SK-N-SH treated with all-trans-retinoic acid at 6 μM for 48 hours (cell line): ENCODE data around the gene PLXNA4.

Experiments used
- ATAC-seq: fragments of 200-7000 bp; cut with Tn5 transposase; 3 replicates; pipeline ENCODE4 v1.9.1; 2020; ENCODE audit warnings: mild to moderate bottlenecking, moderate library complexity
- ARNTL ChIP-seq: fragments of 450-650 bp; formaldehyde crosslinking; IDR thresholded peaks from 2 replicates; pipeline ENCODE4 v1.5.0; 2020; ENCODE audit warnings: low read depth, mild to moderate bottlenecking, moderate library complexity, borderline replicate concordance
- BACH2 ChIP-seq: fragments of 250-450 bp; sonication (Bioruptor Pico); IDR thresholded peaks from 2 replicates; pipeline ENCODE4 v1.9.0; 2021; ENCODE audit warnings: mild to moderate bottlenecking, borderline replicate concordance
- CSDC2 ChIP-seq: fragments of 250-450 bp; sonication (Bioruptor Pico); IDR thresholded peaks from 2 replicates; pipeline ENCODE4 v1.5.0; 2020; ENCODE audit warnings: mild to moderate bottlenecking, moderate library complexity
- ESRRG ChIP-seq: fragments of 250-450 bp; sonication (Bioruptor Pico); IDR thresholded peaks from 2 replicates; pipeline ENCODE4 v1.6.1; 2021; ENCODE audit warnings: mild to moderate bottlenecking
- GLIS3 ChIP-seq: fragments of 250-450 bp; sonication (Bioruptor Pico); IDR thresholded peaks from 2 replicates; pipeline ENCODE4 v1.5.0; 2020; ENCODE audit warnings: mild to moderate bottlenecking, moderate library complexity
- ISL1 ChIP-seq: fragments of 250-450 bp; sonication (Bioruptor Pico); IDR thresholded peaks from 2 replicates; pipeline ENCODE4 v2.1.2; 2022; ENCODE audit warnings: mild to moderate bottlenecking, moderate library complexity
- OSR1 ChIP-seq: fragments of 250-450 bp; sonication (Bioruptor Pico); IDR thresholded peaks from 2 replicates; pipeline ENCODE4 v1.8.0; 2022; ENCODE audit warnings: moderate library complexity, mild to moderate bottlenecking, inconsistent platforms
- PPARA ChIP-seq: fragments of 250-450 bp; sonication (Bioruptor Pico); IDR thresholded peaks from 2 replicates; pipeline ENCODE4 v1.5.0; 2020; ENCODE audit warnings: mild to moderate bottlenecking, borderline replicate concordance
- RARB ChIP-seq: fragments of 250-450 bp; sonication (Bioruptor Pico); IDR thresholded peaks from 2 replicates; pipeline ENCODE4 v1.8.0; 2021; ENCODE audit warnings: mild to moderate bottlenecking, moderate library complexity
- SNAI2 ChIP-seq: fragments of 250-450 bp; sonication (Bioruptor Pico); IDR thresholded peaks from 2 replicates; pipeline ENCODE4 v1.5.0; 2020; ENCODE audit warnings: mild to moderate bottlenecking, moderate library complexity
- TCF4 ChIP-seq: fragments of 250-450 bp; sonication (Bioruptor Pico); IDR thresholded peaks from 2 replicates; pipeline ENCODE4 v1.8.0; 2021; ENCODE audit warnings: mild to moderate bottlenecking, moderate library complexity, borderline replicate concordance
- TOX ChIP-seq: fragments of 250-450 bp; sonication (Bioruptor Pico); IDR thresholded peaks from 2 replicates; pipeline ENCODE4 v1.8.0; 2021; ENCODE audit warnings: mild to moderate bottlenecking, moderate library complexity, borderline replicate concordance
- ZC3H10 ChIP-seq: fragments of 250-450 bp; sonication (Bioruptor Pico); IDR thresholded peaks from 2 replicates; pipeline ENCODE4 v1.5.1; 2021; ENCODE audit warnings: mild to moderate bottlenecking, moderate library complexity
- ZFP3 ChIP-seq: fragments of 250-450 bp; sonication (Bioruptor Pico); IDR thresholded peaks from 2 replicates; pipeline ENCODE4 v1.5.0; 2020; ENCODE audit warnings: mild to moderate bottlenecking, moderate library complexity
- ZFP30 ChIP-seq: fragments of 450-650 bp; formaldehyde crosslinking; IDR thresholded peaks from 2 replicates; pipeline ENCODE4 v1.5.0; 2022; ENCODE audit warnings: mild to moderate bottlenecking, moderate library complexity
- ZNF70 ChIP-seq: fragments of 450-650 bp; formaldehyde crosslinking; IDR thresholded peaks from 2 replicates; pipeline ENCODE4 v1.5.0; 2020; ENCODE audit warnings: mild to moderate bottlenecking, moderate library complexity
- ZNF8 ChIP-seq: fragments of 450-650 bp; formaldehyde crosslinking; IDR thresholded peaks from 2 replicates; pipeline ENCODE4 v1.5.0; 2020; ENCODE audit warnings: mild to moderate bottlenecking, moderate library complexity
- TF ChIP-seq, protein P1 (sequence below): fragments of 250-450 bp; sonication (Bioruptor Pico); IDR thresholded peaks from 2 replicates; pipeline ENCODE4 v1.5.1; 2020; ENCODE audit warnings: low read depth, mild to moderate bottlenecking, moderate library complexity
- TF ChIP-seq, protein P2 (sequence below): fragments of 250-450 bp; sonication (Bioruptor Pico); IDR thresholded peaks from 2 replicates; pipeline ENCODE4 v1.5.1; 2021; ENCODE audit warnings: mild to moderate bottlenecking, moderate library complexity
- TF ChIP-seq, protein P3 (sequence below): fragments of 250-450 bp; sonication (Bioruptor Pico); IDR thresholded peaks from 2 replicates; pipeline ENCODE4 v1.5.0; 2020; ENCODE audit warnings: mild to moderate bottlenecking, moderate library complexity

PLXNA4 gene

DNA sequence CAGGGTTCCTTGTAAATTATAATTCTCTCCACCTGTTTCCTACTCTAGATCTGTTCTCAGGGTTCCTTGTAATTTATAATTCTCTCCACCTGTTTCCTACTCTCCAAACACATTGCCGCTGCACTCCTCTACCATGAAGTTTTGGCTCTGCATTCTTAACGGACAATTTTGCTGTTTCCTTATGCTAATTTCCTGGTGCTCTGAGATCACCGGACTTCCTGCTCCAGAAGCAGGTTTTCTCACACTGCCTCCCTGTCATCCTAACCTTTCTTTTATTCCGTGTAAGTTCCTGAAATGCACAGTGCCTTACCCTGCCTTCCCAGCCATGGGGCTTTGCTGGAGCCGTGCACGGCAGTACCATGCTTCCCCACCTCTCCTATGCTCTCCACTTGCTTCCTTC lies 256.8 kb downstream of the PLXNA4 start (continued):
- TF ChIP-seq TCF4 (CRISPR knock-in tag) (no peak), OSR1 (CRISPR knock-in tag) (no peak), GLIS3 (CRISPR knock-in tag) (no peak), ZC3H10 (CRISPR knock-in tag) (no peak), SNAI2 (CRISPR knock-in tag) (no peak)
- TF ChIP-seq, protein P1, sequence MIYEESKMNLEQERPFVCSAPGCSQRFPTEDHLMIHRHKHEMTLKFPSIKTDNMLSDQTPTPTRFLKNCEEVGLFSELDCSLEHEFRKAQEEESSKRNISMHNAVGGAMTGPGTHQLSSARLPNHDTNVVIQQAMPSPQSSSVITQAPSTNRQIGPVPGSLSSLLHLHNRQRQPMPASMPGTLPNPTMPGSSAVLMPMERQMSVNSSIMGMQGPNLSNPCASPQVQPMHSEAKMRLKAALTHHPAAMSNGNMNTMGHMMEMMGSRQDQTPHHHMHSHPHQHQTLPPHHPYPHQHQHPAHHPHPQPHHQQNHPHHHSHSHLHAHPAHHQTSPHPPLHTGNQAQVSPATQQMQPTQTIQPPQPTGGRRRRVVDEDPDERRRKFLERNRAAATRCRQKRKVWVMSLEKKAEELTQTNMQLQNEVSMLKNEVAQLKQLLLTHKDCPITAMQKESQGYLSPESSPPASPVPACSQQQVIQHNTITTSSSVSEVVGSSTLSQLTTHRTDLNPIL (CRISPR knock-in tag) = no peak

DNA sequence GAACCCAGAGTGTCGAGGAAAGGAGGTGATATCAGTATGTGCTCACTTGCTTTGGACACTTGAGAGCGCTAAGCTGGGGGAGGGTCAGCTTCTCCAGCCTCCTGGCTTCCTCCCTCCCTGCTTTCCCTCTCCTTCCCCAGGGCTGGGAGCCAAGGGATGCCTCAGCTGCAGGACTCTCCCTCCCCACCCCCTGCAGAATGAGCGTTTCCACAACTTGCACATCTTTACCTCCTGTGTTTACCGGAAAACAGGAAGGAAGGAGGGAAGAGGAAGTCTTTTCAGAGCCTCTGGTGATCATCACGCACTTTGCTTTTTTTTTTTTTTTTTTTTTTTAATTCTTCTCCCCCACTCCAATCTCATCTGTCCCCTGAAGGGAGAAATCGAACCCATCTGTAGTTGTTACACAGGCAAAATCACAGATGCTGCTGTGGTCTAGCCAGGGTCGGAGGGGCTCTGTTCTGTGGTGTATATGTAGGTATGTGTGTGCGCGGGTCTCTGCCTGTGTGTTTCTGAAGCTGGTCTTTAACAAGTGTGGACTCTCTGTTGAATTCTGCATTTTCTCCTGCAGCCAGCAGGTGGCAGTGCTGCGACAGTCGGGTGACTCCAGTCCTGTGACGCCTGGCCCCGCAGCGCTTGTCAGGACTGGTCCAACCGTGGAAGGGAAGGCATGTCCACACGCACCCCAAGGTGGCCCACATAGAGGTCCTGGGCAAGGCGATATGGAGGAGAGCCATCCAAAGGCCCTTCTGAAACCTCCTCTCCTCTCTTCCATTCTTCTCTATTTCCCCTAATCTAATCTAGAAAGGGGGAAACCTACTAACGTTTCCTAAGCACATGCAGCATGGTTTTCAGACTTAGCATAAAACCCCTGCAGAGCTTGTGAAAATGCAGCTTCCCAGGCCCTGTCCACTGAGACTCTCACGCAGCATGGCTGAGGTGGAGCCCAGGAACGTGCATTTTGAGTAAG lies 257.6 kb downstream of the PLXNA4 start:
- ATAC-seq = peak; percentile 99
- TF ChIP-seq TOX (CRISPR knock-in tag) (no peak), ESRRG (CRISPR knock-in tag) (0 out of 2 replicates have a peak, but pooled peaks have one; percentile 57)
- TF ChIP-seq, all 23 proteins: peak for 1

DNA sequence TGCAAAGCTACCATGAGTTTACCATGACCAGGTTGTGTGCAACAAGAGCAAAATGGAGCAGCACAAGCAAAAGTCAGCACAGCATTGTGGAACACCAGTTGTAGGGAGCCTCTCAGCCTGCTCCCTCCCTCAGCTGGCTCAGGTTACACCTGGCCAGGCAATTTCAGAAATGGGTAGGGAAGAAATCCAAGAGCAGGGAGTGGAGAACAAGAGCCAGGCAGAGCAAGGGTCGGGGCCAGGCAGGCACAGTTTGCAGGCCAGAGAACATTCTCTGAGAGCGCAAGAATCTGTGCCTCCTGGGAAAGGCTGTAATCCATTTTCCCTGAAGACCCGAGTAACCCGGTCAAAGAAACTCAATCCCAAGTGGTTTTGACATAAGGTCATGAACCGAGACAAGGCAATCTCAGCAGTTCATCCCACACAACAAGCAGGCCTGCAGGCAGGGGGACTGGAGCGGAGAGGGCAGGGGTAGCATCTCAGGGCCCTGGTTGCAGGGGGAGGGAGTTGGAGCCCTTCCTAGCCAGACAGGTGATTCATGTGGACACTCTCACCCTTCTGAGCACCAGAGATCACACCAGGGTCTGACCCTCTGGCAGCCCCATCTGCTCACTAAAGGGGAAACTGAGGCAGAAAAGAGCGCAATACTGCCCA lies 258.4 kb downstream of the PLXNA4 start:
- TF ChIP-seq SNAI2 (CRISPR knock-in tag) = no peak
- TF ChIP-seq ZNF70 (CRISPR knock-in tag) = no peak
- no peak for TF ChIP-seq GLIS3 (CRISPR knock-in tag)
- TF ChIP-seq CSDC2 (CRISPR knock-in tag) = no peak
- TF ChIP-seq, protein P1 (CRISPR knock-in tag) = no peak
- no peak for TF ChIP-seq RARB (CRISPR knock-in tag)
- TF ChIP-seq, protein P2, sequence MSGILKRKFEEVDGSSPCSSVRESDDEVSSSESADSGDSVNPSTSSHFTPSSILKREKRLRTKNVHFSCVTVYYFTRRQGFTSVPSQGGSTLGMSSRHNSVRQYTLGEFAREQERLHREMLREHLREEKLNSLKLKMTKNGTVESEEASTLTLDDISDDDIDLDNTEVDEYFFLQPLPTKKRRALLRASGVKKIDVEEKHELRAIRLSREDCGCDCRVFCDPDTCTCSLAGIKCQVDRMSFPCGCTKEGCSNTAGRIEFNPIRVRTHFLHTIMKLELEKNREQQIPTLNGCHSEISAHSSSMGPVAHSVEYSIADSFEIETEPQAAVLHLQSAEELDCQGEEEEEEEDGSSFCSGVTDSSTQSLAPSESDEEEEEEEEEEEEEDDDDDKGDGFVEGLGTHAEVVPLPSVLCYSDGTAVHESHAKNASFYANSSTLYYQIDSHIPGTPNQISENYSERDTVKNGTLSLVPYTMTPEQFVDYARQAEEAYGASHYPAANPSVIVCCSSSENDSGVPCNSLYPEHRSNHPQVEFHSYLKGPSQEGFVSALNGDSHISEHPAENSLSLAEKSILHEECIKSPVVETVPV (CRISPR knock-in tag) = no peak
- TF ChIP-seq ZNF8 = no peak
- TF ChIP-seq TOX (CRISPR knock-in tag) = no peak
- no peak for TF ChIP-seq ARNTL
- no peak for TF ChIP-seq ISL1
- TF ChIP-seq ESRRG (CRISPR knock-in tag) = no peak
- TF ChIP-seq, all 23 proteins: peak for 0

DNA sequence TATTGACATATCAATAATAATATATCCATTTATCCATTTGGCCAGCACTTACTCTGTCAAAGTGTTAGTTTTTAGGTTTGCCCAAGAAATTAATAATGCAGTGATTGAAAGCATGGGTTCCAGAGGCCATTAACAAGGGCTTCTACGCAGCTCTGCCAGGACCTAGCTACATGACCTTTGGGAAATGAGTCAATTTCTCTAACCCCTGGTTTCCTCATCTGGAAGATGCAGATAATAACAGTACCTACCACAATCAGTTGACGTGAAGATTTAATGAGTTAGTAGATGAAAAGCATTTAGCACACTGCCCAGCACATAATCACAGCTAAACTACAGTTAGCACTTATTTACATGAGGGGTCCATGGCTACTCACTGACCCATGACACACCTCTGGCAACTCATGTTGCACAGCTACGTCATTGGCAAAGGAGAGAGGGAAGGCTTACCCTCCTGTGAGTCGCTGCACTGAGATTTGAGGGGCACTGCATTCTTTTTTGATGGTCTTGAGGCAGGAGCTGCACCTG lies 263.7 kb downstream of the PLXNA4 start:
- ATAC-seq = no peak
- TF ChIP-seq, protein P1 (CRISPR knock-in tag) = no peak
- TF ChIP-seq SNAI2 (CRISPR knock-in tag) (no peak), PPARA (CRISPR knock-in tag) (no peak), TOX (CRISPR knock-in tag) (no peak), ZFP3 (CRISPR knock-in tag) (no peak), TCF4 (CRISPR knock-in tag) (no peak), ZFP30 (CRISPR knock-in tag) (no peak), GLIS3 (CRISPR knock-in tag) (no peak), BACH2 (CRISPR knock-in tag) (no peak)

More for the DNA sequence above, 258.4 kb downstream of the PLXNA4 start:
- no peak for ATAC-seq

DNA sequence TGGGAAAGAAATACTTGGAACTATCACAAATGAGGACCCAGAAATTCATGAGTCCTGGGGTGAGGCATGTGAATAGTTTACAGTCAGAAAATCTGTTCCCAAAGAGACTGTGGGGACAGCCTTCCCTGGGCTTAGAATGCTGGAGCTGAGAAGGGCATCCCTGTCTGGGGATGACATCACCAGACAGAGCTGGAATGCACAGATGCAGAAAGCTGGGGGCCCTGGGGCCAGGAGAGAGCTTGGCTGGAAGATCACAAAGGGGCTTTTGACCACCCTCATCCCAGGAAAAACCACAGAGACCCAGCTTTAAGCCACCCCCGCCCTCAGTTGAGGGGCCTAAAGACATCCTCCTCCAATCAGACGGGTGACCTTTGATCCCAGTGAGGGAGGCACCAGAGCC lies 264.5 kb downstream of the PLXNA4 start:
- ATAC-seq = no peak
- TF ChIP-seq PPARA (CRISPR knock-in tag) (no peak), ZFP3 (CRISPR knock-in tag) (no peak)
- TF ChIP-seq, protein P3, sequence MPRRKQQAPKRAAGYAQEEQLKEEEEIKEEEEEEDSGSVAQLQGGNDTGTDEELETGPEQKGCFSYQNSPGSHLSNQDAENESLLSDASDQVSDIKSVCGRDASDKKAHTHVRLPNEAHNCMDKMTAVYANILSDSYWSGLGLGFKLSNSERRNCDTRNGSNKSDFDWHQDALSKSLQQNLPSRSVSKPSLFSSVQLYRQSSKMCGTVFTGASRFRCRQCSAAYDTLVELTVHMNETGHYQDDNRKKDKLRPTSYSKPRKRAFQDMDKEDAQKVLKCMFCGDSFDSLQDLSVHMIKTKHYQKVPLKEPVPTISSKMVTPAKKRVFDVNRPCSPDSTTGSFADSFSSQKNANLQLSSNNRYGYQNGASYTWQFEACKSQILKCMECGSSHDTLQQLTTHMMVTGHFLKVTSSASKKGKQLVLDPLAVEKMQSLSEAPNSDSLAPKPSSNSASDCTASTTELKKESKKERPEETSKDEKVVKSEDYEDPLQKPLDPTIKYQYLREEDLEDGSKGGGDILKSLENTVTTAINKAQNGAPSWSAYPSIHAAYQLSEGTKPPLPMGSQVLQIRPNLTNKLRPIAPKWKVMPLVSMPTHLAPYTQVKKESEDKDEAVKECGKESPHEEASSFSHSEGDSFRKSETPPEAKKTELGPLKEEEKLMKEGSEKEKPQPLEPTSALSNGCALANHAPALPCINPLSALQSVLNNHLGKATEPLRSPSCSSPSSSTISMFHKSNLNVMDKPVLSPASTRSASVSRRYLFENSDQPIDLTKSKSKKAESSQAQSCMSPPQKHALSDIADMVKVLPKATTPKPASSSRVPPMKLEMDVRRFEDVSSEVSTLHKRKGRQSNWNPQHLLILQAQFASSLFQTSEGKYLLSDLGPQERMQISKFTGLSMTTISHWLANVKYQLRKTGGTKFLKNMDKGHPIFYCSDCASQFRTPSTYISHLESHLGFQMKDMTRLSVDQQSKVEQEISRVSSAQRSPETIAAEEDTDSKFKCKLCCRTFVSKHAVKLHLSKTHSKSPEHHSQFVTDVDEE (CRISPR knock-in tag) = no peak
- TF ChIP-seq, protein P1 (CRISPR knock-in tag) = no peak
- TF ChIP-seq, protein P2 (CRISPR knock-in tag) = no peak
